ENCODE data around the gene CFAP97D2.
A peak's percentile ranks its signal among the peaks of the same experiment; 100 is the strongest.

CFAP97D2 gene

GRCh38 chr13:114140131-114140905 is 38.7 kb upstream of the CFAP97D2 start:
- TF ChIP-seq ZFP30 (CRISPR knock-in tag; IDR thresholded peaks at IDR 0.05) = no peak
- ATAC-seq = peak; percentile 33

GRCh38 chr13:114140906-114141250 is 38.2 kb upstream of the CFAP97D2 start:
- TF ChIP-seq TSHZ2 (CRISPR knock-in tag; IDR thresholded peaks at IDR 0.05) (no peak), POU6F1 (CRISPR knock-in tag; IDR thresholded peaks at IDR 0.05; ENCODE audit: borderline replicate concordance, low read depth) (no peak), CSDC2 (CRISPR knock-in tag; IDR thresholded peaks at IDR 0.05) (no peak), SNAI2 (CRISPR knock-in tag; IDR thresholded peaks at IDR 0.05) (no peak), ZNF70 (CRISPR knock-in tag; IDR thresholded peaks at IDR 0.05) (no peak)
- ATAC-seq = no peak

- TF ChIP-seq ZC3H10 (CRISPR knock-in tag; IDR thresholded peaks at IDR 0.05) = no peak
- TF ChIP-seq CSDC2 (CRISPR knock-in tag; IDR thresholded peaks at IDR 0.05) = no peak
- no peak for TF ChIP-seq OSR1 (CRISPR knock-in tag; IDR thresholded peaks at IDR 0.05)
- no peak for TF ChIP-seq TSHZ2 (CRISPR knock-in tag; IDR thresholded peaks at IDR 0.05)
- TF ChIP-seq ZNF8 (CRISPR knock-in tag; IDR thresholded peaks at IDR 0.05) = no peak
- no peak for TF ChIP-seq TCF4 (CRISPR knock-in tag; IDR thresholded peaks at IDR 0.05; ENCODE audit: borderline replicate concordance)
- no peak for TF ChIP-seq SNAI2 (CRISPR knock-in tag; IDR thresholded peaks at IDR 0.05)
- no peak for ATAC-seq
These were observed 37.6 kb upstream of the CFAP97D2 start for GRCh38 chr13:114141261-114141996.

GRCh38 chr13:114142137-114142550 is 36.9 kb upstream of the CFAP97D2 start:
- TF ChIP-seq GLIS3 (CRISPR knock-in tag; IDR thresholded peaks at IDR 0.05) = no peak
- no peak for TF ChIP-seq CREB5 (CRISPR knock-in tag; IDR thresholded peaks at IDR 0.05; ENCODE audit: low read depth)
- no peak for TF ChIP-seq ZC3H10 (CRISPR knock-in tag; IDR thresholded peaks at IDR 0.05)
- no peak for TF ChIP-seq TSHZ2 (CRISPR knock-in tag; IDR thresholded peaks at IDR 0.05)
- TF ChIP-seq ARNTL (CRISPR knock-in tag; IDR thresholded peaks at IDR 0.05; ENCODE audit: borderline replicate concordance, low read depth) = no peak
- TF ChIP-seq ZFP3 (CRISPR knock-in tag; IDR thresholded peaks at IDR 0.05) = no peak
- TF ChIP-seq TCF4 (CRISPR knock-in tag; IDR thresholded peaks at IDR 0.05; ENCODE audit: borderline replicate concordance) = no peak
- TF ChIP-seq OSR1 (CRISPR knock-in tag; IDR thresholded peaks at IDR 0.05) = no peak
- no peak for TF ChIP-seq ZNF565 (CRISPR knock-in tag; conservative IDR thresholded peaks at IDR 0.05; ENCODE audit: low read depth)
- TF ChIP-seq SNAI2 (CRISPR knock-in tag; IDR thresholded peaks at IDR 0.05) = no peak
- no peak for TF ChIP-seq ZFP30 (CRISPR knock-in tag; IDR thresholded peaks at IDR 0.05)
- TF ChIP-seq CSDC2 (CRISPR knock-in tag; IDR thresholded peaks at IDR 0.05) = no peak
- TF ChIP-seq BACH2 (CRISPR knock-in tag; IDR thresholded peaks at IDR 0.05; ENCODE audit: borderline replicate concordance) = no peak
- no peak for TF ChIP-seq ZNF8 (CRISPR knock-in tag; IDR thresholded peaks at IDR 0.05)
- ATAC-seq = no peak
